ENCODE results near the gene SEPSECS. TPM values are rescaled to one million over a fixed set of nuclear protein-coding genes. Genes with fewer than 3 reads are reported as not detected.

Gene SEPSECS
- total RNA-seq, 4 donors from 2014 or later: 5.0 to 25.9 (median 23.6) TPM

- Histone ChIP-seq H3K4me1 (peaks cover 0 to 6% (median 0%) of the 10 kb centered on the region in 4 donors), H3K4me3 (no peak overlapping the region), H3K27me3 (no peaks in the 10 kb centered on the region), H3K36me3 (no peaks in the 10 kb centered on the region), H3K27ac (no peak overlapping the region), H3K9me3 (no peaks in the 10 kb centered on the region)
- no peak for DNase-seq
- no peak for TF ChIP-seq POLR2A (IDR thresholded peaks at IDR 0.05)
- no peak for TF ChIP-seq CTCF (IDR thresholded peaks at IDR 0.05)
Observed at GRCh38 chr4:25096251-25096980, 63.8 kb downstream of the SEPSECS start.

- TF ChIP-seq CTCF (IDR thresholded peaks at IDR 0.05): no peak
- no peak for TF ChIP-seq POLR2A (IDR thresholded peaks at IDR 0.05)
- no peak overlapping the region for H3K27ac ChIP-seq
- H3K4me1 ChIP-seq: peaks cover 0 to 6% (median 0%) of the 10 kb centered on the region in 4 donors
Observed at GRCh38 chr4:25095837-25096236, 64.4 kb downstream of the SEPSECS start.

GRCh38 chr4:25092139-25092538 is 68.1 kb downstream of the SEPSECS start:
- Histone ChIP-seq H3K9me3 (no peaks in the 10 kb centered on the region), H3K27me3 (no peaks in the 10 kb centered on the region), H3K4me1 (peaks cover 0 to 9% (median 0%) of the 10 kb centered on the region in 4 donors), H3K27ac (no peak overlapping the region), H3K36me3 (no peaks in the 10 kb centered on the region), H3K4me3 (no peak overlapping the region)
- DNase-seq: no peak
- TF ChIP-seq CTCF (IDR thresholded peaks at IDR 0.05): no peak
- TF ChIP-seq POLR2A (IDR thresholded peaks at IDR 0.05): no peak

More at GRCh38 chr4:25095837-25096236, 64.4 kb downstream of the SEPSECS start:
- no peak for DNase-seq
- no peak overlapping the region for H3K4me3 ChIP-seq
- H3K27me3 ChIP-seq: no peaks in the 10 kb centered on the region
- H3K9me3 ChIP-seq: no peaks in the 10 kb centered on the region
- no peaks in the 10 kb centered on the region for H3K36me3 ChIP-seq

- no peak overlapping the region for H3K27ac ChIP-seq
- H3K27me3 ChIP-seq: no peaks in the 10 kb centered on the region
- H3K4me1 ChIP-seq: peaks cover 0 to 13% (median 0%) of the 10 kb centered on the region in 4 donors
- no peak for DNase-seq
- no peaks in the 10 kb centered on the region for H3K36me3 ChIP-seq
- TF ChIP-seq CTCF (IDR thresholded peaks at IDR 0.05) (no peak), POLR2A (IDR thresholded peaks at IDR 0.05) (no peak)
- H3K4me3 ChIP-seq: no peak overlapping the region
- H3K9me3 ChIP-seq: no peaks in the 10 kb centered on the region
Observed at GRCh38 chr4:25090516-25090915, 69.7 kb downstream of the SEPSECS start.

- Histone ChIP-seq H3K27ac (no peak overlapping the region), H3K4me3 (no peak overlapping the region), H3K4me1 (peaks cover 0 to 14% (median 0%) of the 10 kb centered on the region in 4 donors), H3K27me3 (no peaks in the 10 kb centered on the region), H3K36me3 (no peaks in the 10 kb centered on the region), H3K9me3 (no peaks in the 10 kb centered on the region)
- TF ChIP-seq POLR2A (IDR thresholded peaks at IDR 0.05): no peak
- TF ChIP-seq CTCF (IDR thresholded peaks at IDR 0.05): no peak
- no peak for DNase-seq
Observed at GRCh38 chr4:25089051-25089763, 71.0 kb downstream of the SEPSECS start.

All from Peyer's patch (tissue), 4 donors.